Ureter (tissue), 1 donor: ENCODE results near the gene PARVB. TPM values are rescaled to one million over a fixed set of nuclear protein-coding genes. Genes with fewer than 3 reads are reported as not detected.
"Not testable (repeated sequence)": the region's sequence is repeated elsewhere in the genome, so short reads cannot be mapped to it uniquely, and the experiment has no call there.

ENCODE experiments used
- DNase-seq: peaks from one replicate; pipeline ENCODE4 v3.0.0-alpha.2; 2020; ENCODE audit warnings: low spot score
- total RNA-seq: library from RNA; stranded (reverse); gene quantifications from one replicate; pipeline ENCODE4 v1.2.4, GENCODE V29; 2023
- donor health status: DM: yes; HTN: yes; CAD: no.

Gene PARVB
- total RNA-seq, 1 donor from 2014 or later, result 24.4 TPM

DNA sequence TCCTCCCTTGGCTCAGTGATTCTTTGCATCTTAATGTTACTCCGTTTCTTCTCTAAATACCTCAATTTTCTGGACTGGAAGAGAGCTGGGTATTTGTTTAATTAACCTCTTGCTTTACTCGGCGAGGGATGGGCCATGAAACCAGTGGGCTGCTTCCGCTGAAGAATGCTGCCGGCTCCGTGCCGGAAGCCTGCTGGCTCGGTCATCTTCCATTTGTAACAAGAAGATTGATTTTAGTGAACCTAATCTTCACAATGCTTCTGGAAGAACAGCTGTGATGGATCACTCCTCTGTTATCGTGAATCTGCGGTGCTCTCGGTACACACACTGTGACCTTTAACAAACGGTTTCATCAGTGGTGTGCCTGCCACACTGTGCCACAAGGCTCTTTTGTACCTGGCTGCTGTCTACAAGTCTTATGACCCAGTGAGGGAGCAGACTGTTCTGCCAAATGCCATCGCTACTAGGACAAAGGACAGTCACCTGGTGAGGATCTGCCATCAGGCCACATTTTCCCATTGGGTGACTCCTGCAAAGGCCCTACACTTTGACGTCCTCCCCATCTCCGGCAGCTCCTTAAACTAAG, 25.3 kb upstream of the PARVB start:
- no peak for DNase-seq

DNA sequence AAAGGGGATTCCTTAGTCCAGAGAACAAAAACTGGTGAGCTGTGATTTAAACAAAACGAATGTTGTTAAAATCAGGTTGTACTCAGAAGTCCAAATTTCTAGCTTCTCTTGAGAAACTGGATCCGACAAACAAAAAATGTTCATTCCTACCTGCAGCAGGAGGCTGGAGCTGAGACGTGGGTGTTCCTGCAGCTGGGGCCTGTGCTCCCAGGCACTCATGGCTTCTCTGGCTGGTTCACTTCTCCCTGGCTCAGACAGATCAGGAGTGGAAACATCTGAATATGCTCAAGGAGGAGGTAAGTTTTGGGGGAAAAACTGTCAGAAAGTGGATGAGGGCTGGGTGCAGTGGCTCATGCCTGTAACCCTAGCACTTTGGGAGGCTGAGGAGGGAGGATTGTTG, 24.7 kb upstream of the PARVB start:
- DNase-seq, result no peak

DNA sequence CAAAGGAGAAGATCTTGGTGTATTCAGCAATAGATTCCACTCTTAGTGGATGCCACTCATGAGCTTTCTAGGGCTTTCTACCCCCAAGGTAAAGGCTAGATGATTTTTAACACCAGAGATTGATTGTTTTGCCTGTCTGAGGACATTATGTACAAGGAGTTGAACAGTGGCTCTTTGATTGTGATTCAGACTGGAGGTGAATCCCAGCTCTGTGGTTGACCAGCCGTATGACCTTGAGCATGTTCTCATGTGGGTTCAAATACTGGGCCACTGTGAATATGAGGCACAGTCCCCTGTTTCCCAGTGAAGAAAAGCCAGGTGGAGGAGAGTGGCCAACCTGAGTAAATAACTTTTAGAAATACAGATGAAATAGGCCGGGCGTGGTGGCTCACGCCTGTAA, 24.0 kb upstream of the PARVB start:
- DNase-seq, result no peak

DNA sequence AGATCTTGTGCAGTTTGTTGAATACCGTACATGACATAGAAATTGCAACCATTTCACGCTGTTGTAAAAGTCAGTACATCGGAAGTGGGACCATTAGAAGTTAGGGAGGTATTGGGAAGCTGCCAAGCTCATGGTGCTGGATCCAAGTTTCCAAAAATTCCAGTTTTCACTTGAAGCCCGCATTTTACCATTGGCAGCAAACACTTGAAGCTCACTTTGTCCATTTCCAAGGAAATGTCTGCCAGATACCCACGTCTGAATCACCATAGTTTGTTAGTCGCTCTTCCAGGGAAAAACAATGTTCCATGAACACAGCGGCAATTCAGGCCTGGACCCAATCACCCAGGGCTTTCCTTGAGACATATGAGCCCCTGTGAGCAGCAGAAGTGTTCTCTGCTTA, 22.6 kb upstream of the PARVB start:
- no peak for DNase-seq

DNA sequence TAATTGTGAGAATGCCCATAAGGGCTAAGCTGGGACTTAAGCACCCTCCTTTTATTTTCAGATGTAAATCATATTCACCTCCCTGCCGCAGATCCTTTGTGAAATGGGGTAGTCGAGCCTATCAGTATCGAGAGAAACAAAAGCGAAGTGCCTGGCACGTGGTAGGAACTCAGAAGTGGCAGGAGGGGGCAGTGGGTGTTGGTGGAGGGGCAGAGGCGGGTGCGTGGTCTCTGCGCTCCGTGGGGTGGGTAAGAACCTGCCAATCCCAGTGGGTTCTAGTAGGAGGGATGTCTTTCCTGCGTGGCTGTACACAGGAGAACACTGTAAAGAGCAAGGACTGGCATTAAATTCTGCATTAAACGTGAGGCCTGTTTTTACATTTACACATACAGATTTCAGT, 21.8 kb upstream of the PARVB start:
- DNase-seq, result no peak

DNA sequence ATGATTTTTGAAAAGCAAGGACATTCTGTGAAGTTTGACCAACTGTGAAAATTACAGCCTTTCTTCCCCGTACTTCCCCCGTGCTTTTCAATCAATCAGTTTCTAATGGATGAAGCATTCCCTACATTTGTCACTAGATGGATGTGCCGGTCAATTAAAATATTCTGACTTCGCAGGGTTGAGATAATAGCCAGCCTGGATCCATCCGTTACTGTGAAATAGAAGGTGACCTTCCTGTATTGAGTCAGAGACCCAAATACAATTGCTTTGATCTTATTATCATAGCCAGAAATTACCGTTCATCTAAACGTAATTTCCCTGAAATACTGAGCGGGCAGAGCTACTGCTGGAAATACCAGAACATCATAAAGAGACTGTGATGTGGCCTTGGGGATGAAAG, 21.1 kb upstream of the PARVB start:
- no peak for DNase-seq

DNA sequence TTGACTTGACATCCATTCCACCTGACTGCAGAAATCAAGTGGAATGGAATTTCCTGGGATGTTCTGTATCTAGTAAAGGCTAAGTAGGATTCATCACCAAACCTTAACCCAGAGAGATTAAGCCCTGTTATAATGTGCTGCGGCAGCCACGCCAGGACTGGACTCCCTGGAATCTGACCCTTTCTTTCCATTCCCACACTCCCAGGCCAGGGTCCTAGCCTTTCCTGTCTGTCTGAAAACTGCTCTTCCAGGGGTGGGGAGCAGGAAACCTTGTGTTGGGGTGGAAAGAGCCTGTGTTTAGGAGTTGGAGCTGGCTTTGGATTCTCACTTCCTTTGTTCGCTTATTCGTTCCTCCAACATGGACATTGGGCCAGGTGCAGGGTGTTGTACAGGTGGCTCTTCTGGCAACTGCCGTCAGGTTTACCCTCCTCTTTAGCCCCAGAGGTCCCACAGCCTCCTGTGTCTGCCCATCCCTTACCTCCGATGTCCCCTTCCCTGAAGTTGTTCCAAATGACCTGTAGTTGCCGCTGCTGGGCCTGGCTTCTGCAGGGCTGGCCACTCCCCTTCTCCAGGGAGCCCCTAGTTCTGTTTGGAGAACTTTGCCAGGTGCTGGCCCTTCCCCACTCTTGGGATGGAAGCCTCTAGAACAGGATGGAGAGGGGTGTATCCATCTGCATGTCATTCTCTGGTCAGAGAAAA, 20.5 kb upstream of the PARVB start:
- DNase-seq, result no peak

DNA sequence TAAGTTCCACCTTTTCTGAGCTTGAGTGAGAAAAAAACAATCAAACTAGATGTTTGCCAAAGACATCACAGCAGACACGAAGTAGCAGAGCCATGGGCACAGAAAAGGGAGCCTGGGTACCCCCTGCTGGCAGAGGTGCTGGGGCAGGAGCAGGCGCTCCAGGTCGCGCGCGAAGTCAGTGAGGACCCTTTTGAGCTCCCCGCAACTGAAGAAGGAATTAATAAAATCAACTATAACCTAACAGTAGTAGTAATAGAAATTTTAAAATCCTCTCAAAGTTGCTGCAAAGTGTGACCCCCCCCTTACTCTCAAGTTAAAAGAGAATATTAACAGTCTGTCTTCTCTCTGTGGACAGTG, 20.0 kb upstream of the PARVB start:
- DNase-seq, result no peak

DNA sequence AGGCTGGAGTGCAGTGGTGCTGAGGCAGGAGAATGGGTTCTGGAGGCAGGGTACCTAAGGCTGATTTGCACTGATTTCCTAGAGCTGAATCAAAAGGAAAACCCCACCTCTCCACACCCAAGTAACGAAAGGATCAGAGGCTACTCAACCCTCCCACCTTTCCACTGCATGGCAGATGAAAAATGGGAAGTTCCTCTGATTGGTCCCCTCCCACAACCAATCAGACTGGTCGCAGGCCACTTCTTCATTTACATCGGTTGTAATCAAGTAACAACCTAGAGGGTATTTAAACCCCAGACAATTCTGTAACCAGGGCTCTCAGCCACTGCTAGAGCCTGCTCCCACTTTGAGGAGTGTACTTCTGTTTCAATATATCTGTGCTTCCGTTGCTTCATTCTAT, 18.6 kb upstream of the PARVB start:
- DNase-seq, result no peak

DNA sequence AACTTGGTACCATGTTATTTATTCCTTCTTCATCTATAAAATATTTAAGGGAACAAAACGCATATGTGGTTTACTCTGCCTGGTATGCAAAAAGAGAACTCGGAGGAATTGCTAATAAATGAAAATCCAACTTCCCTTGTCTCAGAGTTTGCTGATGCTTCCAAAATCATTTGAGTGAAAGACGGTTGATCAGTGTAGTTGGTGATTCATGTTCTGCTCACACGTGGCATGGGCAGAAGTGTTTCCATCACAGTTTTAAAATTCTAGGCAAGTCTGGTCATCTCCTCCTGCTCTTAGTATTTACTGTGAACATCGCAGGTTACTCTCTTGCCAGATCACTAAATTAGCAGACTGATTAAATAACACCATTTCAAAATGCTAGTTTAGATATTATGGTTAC, 11.9 kb upstream of the PARVB start:
- DNase-seq, result no peak

DNA sequence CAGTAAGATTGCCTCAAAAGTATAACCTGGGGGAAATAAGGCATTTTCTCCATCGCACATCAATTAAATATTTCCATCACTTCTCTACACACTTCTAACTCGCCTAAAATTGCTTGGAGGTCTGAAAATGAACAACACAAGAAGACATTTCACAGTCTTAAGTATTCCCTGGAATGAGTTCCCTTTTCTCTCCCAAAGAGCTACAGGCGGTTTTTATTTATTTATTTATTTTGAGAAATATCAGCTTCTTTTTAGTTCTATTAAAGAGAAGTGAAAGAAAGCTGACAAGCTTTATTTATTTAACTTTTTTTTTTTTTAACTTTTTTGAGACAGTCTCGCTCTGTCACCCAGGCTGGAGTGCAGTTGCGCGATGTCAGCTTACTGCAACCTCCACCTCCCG, 11.5 kb upstream of the PARVB start:
- DNase-seq, result no peak

DNA sequence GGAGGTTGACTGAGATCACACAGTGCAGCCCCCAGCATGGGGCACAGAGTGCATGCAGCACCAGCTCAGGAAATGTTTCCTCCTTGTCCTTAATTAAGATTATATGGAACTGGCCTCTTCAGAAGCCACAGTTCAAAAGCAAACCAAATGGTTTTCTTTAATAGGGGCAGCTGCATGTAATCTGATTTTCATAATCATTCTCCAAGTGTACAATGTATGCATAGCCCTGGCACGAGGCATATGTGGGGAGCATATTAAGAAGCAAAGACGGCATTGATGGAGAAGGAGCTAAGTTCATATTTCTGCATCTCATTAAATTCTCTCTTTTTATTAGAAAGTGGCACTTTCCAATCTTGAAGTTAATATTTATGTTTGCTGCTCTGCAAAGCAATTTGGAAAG, 9.9 kb upstream of the PARVB start:
- DNase-seq, result no peak

DNA sequence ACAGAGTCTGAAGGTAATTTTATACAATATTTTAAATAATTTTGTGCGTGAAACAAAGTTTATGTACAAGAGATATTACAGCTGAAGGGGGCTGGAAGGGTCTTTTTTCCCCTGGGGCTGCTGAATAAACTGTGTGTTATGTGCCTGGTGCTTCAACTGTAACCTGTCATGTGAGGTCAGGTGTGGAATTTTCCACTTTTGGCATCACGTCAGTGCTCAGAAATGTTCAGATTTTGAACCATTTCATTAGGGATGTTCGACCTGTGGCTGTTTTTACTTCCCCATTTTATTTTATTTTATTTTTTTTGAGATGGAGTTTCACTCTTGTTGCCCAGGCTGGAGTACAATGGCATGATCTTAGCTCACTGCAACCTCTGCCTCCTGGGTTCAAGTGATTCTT, 7.5 kb upstream of the PARVB start:
- DNase-seq, result not testable (repeated sequence)

DNA sequence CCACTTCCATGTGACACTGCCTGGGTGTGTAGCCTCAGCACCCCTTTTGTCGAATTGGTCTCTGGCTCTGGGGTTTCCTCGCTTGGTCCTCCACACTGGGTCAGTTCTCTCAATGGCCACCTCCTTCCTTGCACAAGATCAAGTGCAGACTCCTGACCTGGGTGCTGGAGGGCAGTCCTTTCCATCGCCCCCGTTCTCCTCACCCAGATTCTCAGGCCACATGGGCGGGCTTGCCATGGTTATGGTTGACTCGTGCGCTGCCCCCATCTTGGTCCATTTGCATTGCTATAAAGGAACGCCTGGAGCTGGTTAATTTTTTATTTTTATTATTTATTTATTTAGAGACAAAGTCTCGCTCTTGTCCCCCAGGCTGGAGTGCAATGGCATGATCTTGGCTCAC, 5.5 kb upstream of the PARVB start:
- no peak for DNase-seq

DNA sequence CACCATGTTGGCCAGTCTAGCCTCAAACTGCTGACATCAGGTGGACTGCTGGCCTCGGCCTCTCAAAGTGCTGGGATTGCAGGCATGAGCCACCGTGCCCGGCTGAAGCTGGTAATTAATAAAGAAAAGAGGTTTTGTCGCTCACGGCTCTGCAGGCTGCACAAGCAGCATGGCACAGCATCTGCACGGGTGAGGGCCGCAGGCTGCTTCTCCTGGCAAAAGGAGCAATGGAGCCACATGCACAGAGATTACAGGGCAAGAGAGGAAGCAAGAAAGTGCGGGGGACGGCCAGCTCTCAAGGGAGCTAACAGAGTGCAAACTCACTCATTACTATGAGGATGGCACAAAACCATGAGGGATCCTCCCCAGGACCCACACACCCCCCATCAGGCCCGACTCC, 4.7 kb upstream of the PARVB start:
- DNase-seq, result no peak

DNA sequence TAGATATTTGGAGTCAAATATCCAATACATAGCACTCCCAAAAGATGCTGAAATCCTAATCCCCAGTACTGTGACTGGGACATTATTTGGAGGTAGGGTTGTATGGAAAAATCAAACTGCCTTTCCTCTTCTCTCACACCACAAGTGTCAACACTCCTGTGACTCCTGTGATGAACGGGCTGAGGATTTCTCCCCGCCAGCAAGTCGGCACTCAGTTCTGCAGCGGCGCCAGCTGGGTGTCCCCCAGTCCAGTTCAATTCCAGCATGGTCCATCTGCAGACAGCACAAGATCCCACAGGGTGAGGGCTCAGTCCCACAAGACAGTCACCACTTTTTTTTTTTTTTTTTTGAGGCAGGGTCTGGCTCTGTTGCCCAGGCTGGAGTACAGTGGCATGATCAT, 4.3 kb upstream of the PARVB start:
- no peak for DNase-seq

DNA sequence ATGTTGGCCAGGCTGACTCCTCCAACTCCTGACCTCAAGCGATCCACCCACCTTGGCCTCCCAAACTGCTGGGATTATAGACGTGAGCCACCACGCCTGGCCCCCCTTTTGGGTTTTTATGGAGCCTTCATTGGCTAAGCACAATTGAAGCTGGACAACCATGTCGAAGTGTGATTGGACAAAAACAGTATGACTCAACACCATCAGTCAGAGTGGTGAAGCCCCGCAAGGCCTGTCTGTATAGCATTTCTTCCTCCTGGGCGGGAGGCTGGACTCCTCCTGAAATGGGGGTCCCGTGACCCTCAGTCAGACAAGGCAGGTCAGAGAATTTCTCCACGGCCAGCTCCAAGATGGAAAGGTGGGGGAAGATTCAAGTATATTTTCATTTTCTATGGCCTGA, 3.1 kb upstream of the PARVB start:
- no peak for DNase-seq

DNA sequence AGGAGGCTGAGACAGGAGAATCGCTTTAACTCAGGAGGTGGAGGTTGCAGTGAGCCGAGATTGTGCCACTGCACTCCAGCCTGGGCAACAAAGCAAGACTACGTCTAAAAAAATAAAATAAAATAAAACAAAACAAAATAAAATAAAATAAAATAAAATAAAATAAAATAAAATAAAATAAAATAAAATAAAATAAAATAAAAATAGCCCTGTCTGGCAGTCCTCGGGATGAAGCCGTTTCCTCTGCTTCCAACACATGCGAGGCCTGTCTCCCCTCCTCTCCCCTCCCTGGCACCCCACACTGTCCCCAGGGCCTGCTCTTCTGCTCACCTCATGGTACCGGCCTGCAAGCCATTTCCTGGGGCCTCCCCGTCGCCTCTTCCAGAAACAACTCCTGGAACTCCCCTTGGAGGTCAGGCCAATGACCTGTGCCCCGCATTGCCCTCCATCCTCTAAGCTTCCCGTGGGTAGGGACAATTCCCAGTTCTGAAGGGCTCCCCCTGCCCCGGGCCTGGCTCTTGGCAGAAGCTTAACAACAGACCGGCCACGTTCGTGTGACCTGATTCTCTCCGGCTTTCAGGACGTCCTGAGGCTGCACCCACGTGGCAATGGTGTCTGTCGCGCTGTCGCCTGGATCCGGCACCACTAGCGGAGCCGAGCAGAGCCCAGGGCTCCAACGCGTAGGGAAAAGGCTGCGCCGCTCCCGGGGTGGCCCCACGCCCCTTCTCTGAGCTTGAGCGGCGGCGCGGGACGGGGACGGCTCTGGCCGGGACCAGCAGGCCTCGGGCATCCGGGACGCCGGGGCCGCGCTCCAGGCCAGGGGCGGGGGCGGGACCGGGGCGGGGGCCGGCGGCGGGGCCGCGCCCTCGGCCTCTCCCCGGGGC, 456 bp upstream of the PARVB start:
- no peak for DNase-seq

DNA sequence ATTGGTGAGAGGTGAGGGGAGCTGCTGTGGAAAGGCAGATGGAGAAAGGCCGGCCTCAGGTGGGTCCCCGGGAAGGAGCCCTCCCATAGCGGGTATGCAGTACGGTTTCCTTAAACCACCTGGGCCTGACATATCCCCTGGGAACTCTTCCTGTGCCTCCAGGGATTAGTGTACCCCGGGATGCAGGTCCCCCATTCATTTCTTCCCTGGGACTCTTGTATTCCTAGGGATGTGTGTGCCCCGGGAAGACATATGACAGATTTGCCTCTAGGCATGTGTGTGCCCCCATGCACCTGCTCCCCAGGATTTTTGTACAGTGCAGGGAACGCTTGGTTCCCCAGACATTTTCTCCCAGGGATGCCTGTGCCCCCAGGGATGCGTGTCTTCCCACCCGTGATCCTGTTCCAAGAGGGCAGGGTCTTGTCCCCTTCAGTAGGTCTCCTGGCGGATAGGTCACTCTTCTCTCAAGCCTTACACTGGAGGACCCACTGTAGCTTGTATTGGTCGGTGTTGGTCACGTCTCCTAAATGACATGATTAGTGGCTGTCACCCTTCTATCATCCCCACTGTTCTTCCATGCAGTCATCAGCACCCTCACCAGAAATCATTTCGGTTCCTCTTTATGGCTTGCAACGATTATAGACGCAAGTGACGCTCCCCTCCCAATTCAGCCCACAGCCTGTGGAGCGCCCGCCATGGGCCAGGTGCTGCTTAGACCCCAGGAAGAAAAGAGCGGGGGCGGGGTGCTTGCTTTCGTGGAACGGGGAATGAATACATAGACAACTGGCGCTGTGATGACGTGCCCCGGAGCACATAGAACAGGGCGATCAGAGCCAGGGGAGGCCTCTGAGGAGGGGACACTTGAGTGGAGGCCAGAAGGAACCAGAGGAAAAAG, 1.3 kb downstream of the PARVB start:
- DNase-seq, result peak; percentile 56

DNA sequence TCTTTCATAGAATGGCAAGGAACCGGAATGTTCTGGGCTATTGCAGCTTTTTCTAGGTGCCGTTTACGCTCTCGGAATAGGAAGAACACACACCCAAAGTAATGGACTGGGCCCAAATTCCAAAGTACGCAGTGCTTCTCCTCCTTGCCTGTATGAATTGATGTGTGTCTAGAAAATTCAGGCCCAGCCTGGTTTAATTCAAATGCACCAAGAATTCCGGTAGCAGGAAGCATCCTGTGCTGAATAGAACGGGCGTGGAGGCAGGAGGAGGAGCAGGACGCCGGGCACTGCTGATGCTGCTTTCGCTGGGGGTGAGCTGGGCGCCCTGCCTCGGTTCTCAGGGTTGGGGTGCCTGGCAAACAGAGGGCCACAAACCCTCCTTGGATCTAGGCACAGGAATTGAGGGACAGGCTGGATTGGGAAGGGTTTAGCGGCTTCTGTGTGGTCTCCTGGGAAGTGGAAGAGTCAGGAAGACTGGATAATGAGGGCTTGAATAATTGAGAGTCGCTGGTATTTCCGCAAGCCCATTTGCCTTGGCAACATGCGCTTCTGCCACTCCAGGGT, 2.0 kb downstream of the PARVB start:
- no peak for DNase-seq

DNA sequence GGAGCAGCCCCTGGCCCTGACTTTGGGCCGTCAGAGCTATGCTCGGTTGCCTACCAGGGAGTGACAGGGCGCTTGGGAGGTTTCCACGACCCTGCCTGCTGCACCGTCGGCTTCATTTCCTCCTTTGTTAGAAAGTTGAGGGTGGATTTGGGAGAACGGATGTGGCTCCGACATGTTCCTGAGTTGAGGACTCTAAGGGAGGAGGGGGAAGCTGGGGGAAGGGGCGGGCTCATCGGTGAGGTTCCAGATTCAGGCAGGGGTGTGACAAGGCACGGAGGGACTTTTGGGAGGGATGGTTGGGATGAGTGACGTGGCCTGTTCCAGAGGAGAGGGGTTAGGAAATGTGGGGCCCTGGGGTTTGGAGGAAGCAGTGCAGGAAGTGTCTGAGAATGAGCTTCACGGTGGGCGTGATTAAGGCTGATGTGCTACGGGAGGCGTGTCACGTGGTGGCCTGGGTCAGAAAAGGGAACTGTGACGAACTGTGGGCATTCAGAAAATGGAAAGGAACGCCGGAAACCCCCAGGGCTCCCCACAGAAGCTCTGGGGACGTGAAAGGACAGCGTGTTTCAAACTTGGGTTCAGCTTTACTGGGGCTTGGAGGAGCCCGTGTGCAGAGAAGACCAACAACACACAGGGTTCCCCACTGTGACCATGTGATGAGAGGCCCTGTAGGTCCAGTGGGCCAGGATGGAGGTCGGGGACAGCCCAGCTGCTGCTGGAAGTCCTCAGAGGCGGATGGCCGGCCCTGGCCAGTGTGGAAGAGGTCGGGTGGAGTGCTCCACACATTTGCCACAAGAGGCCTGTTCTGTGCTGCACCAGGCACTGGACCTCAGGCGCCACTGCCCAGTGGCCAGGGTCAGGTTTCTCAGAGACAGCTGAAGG, 2.8 kb downstream of the PARVB start:
- DNase-seq, result peak; percentile 73
